Fibroblast of lung (primary cell): Measurements from ENCODE around the gene PDX1. TPM values are rescaled to one million over a fixed set of nuclear protein-coding genes. Genes with fewer than 3 reads are reported as not detected.

Experiments
- DNase-seq, 2 donors: peaks; one replicate each; pipeline versions ENCODE4 v3.0.0 to v3.0.0-alpha.2; 2010; ENCODE audit warnings: low read depth in 2 of 2
- H2AFZ ChIP-seq: 2 replicates; pipeline ENCODE4 v1.5.1; 2012; ENCODE audit warnings: low read length, control low read depth, inconsistent platforms
- H3K27ac ChIP-seq: 2 replicates; pipeline ENCODE4 v1.5.1; 2011; ENCODE audit warnings: low read length, control low read depth; ENCODE audit not compliant: insufficient read depth
- H3K27me3 ChIP-seq: 2 replicates; pipeline ENCODE4 v1.5.1; 2011; ENCODE audit warnings: mild to moderate bottlenecking, low read length; ENCODE audit not compliant: control insufficient read depth, insufficient read depth
- H3K36me3 ChIP-seq: 2 replicates; pipeline ENCODE4 v1.5.1; 2011; ENCODE audit warnings: low read length; ENCODE audit not compliant: control insufficient read depth, insufficient read depth
- H3K4me1 ChIP-seq: 2 replicates; pipeline ENCODE4 v1.5.1; 2011; ENCODE audit warnings: low read length; ENCODE audit not compliant: control insufficient read depth, insufficient read depth; ENCODE audit errors: extremely low read depth
- H3K4me2 ChIP-seq: 2 replicates; pipeline ENCODE4 v1.5.1; 2011; ENCODE audit warnings: low read length, control low read depth; ENCODE audit not compliant: insufficient read depth; ENCODE audit errors: extremely low read depth
- H3K4me3 ChIP-seq, 4 experiments: fragments of 200-600 bp in 1 of 4; sonication (generic) in 1 of 4; replicated peaks in 1 of 4; 2 replicates each; pipeline ENCODE4 v1.5.1; 2011 to 2016; ENCODE audit warnings: low read length in 4 of 4, low read depth in 3 of 4, mild to moderate bottlenecking in 3 of 4, control low read depth in 2 of 4, inconsistent platforms in 1 of 4, mixed read lengths in 1 of 4; ENCODE audit not compliant: insufficient read depth in 1 of 4; ENCODE audit errors: control extremely low read depth in 1 of 4
- H3K79me2 ChIP-seq: 2 replicates; pipeline ENCODE4 v1.5.1; 2012; ENCODE audit warnings: mild to moderate bottlenecking, low read length, inconsistent platforms; ENCODE audit not compliant: control insufficient read depth, insufficient read depth
- H3K9ac ChIP-seq: 2 replicates; pipeline ENCODE4 v1.5.1; 2011; ENCODE audit warnings: mild to moderate bottlenecking, low read length, control low read depth; ENCODE audit not compliant: insufficient read depth
- H3K9me3 ChIP-seq: 2 replicates; pipeline ENCODE4 v1.5.1; 2012; ENCODE audit warnings: low read depth, low read length; ENCODE audit not compliant: control insufficient read depth, insufficient read depth
- H4K20me1 ChIP-seq: 2 replicates; pipeline ENCODE4 v1.5.1; 2011; ENCODE audit warnings: low read length; ENCODE audit not compliant: control insufficient read depth, insufficient read depth; ENCODE audit errors: extremely low read depth
- CTCF ChIP-seq, 2 donors: IDR thresholded peaks in 1 of 2; conservative IDR thresholded peaks in 1 of 2; 1 replicate in 1 of 2; 2 replicates in 1 of 2; pipeline ENCODE4 v1.5.1; 2011 to 2012; ENCODE audit warnings: low read length in 2 of 2, control low read depth in 1 of 2, inconsistent platforms in 1 of 2, low read depth in 1 of 2, mild to moderate bottlenecking in 1 of 2
- EZH2 ChIP-seq: IDR thresholded peaks from 2 replicates; pipeline ENCODE4 v1.5.1; 2012; ENCODE audit warnings: low read length, control low read depth, mild to moderate bottlenecking; ENCODE audit errors: missing control alignments
- polyA minus RNA-seq: library from RNA; depleted of rRNA, polyadenylated mRNA; stranded (reverse); fragments of >200 nt; gene quantifications from 2 replicates; pipeline ENCODE4 v1.2.3, GENCODE V29; 2011; ENCODE audit warnings: low replicate concordance
- polyA plus RNA-seq, 2 donors: library from polyadenylated mRNA; depleted of rRNA in 1 of 2; stranded (reverse) in 1 of 2; unstranded in 1 of 2; fragments of >200 nt; gene quantifications; 2 replicates each; pipeline ENCODE4 v1.2.1, GENCODE V29; 2011 to 2012; ENCODE audit warnings: missing spikeins in 1 of 2
- total RNA-seq: library from RNA; depleted of rRNA; stranded (reverse); fragments of >200 nt; gene quantifications from 2 replicates; pipeline ENCODE4 v1.2.1, GENCODE V29; 2014

The PDX1 gene
- not detected in 2 replicates for total RNA-seq
- polyA plus RNA-seq: not detected in 2 replicates
- polyA plus RNA-seq (2012): not detected in 2 replicates
- polyA minus RNA-seq: not detected in 2 replicates

GRCh38 chr13:27919934-27920676 lies at the start of gene PDX1:
Gene PDX1 (plus strand): TSS chr13:27920000. CDS start chr13:27920139, 139 bp downstream.
- Histone ChIP-seq H4K20me1 (no peaks in the 10 kb centered on the region), H3K36me3 (no peaks in the 10 kb centered on the region), H3K27me3 (peaks cover 78% of the 10 kb centered on the region), H3K4me1 (no peaks in the 10 kb centered on the region), H3K27ac (no peak within 1 kb of the TSS), H3K9ac (no peak within 1 kb of the TSS), H3K4me3 (peak within 1 kb of the TSS in 1 of 4 experiments; percentile 30), H3K4me2 (no peak within 1 kb of the TSS), H3K9me3 (no peaks in the 10 kb centered on the region), H3K79me2 (no peaks in the 10 kb centered on the region), H2AFZ (no peak within 1 kb of the TSS)
- DNase-seq: no peak
- TF ChIP-seq EZH2: no peak
- TF ChIP-seq CTCF (conservative IDR thresholded peaks at IDR 0.05 in 1 of 2, IDR thresholded peaks at IDR 0.05 in 1 of 2; ENCODE audit: low read depth in 1 of 2, low read length in 2 of 2): no peak

GRCh38 chr13:27878274-27878673 lies 41.5 kb upstream of the PDX1 start:
- no peaks in the 10 kb centered on the region for H3K36me3 ChIP-seq
- H3K9me3 ChIP-seq: no peaks in the 10 kb centered on the region
- H3K4me2 ChIP-seq: no peak overlapping the region
- no peaks in the 10 kb centered on the region for H3K4me1 ChIP-seq
- TF ChIP-seq CTCF (conservative IDR thresholded peaks at IDR 0.05 in 1 of 2, IDR thresholded peaks at IDR 0.05 in 1 of 2; ENCODE audit: low read depth in 1 of 2, low read length in 2 of 2): no peak
- no peak for TF ChIP-seq EZH2
- H3K27me3 ChIP-seq: no peaks in the 10 kb centered on the region
- H3K4me3 ChIP-seq: no peak overlapping the region
- no peak overlapping the region for H3K27ac ChIP-seq
- DNase-seq: no peak
- no peaks in the 10 kb centered on the region for H3K79me2 ChIP-seq
- no peak overlapping the region for H3K9ac ChIP-seq
- H2AFZ ChIP-seq: no peak overlapping the region
- no peaks in the 10 kb centered on the region for H4K20me1 ChIP-seq

- Histone ChIP-seq H3K4me1 (no peaks in the 10 kb centered on the region), H3K4me3 (no peak overlapping the region), H3K4me2 (no peak overlapping the region), H3K27ac (no peak overlapping the region), H3K9me3 (no peaks in the 10 kb centered on the region), H3K36me3 (no peaks in the 10 kb centered on the region), H4K20me1 (no peaks in the 10 kb centered on the region), H3K9ac (no peak overlapping the region), H3K27me3 (no peaks in the 10 kb centered on the region), H2AFZ (no peak overlapping the region), H3K79me2 (no peaks in the 10 kb centered on the region)
- TF ChIP-seq CTCF (conservative IDR thresholded peaks at IDR 0.05 in 1 of 2, IDR thresholded peaks at IDR 0.05 in 1 of 2; ENCODE audit: low read depth in 1 of 2, low read length in 2 of 2) (no peak), EZH2 (no peak)
- DNase-seq: no peak
These were observed 30.3 kb upstream of the PDX1 start for GRCh38 chr13:27889471-27889870.
